HepG2 (cell line): ENCODE data around the gene ICAM3. TPM values are rescaled to one million over a fixed set of nuclear protein-coding genes. Genes with fewer than 3 reads are reported as not detected.

Experiments
- ATF7-NPFF ChIP-seq: sonication (generic); formaldehyde crosslinking; IDR thresholded peaks from 2 replicates; pipeline ENCODE4 v1.8.1; 2023; ENCODE audit warnings: mild to moderate bottlenecking, low read depth, missing genetic modification reagents, moderate library complexity
- FOXO4 ChIP-seq: sonication (generic); formaldehyde crosslinking; conservative IDR thresholded peaks from 2 replicates; pipeline ENCODE4 v1.8.1; 2023; ENCODE audit warnings: missing genetic modification reagents
- IRX3 ChIP-seq: sonication (generic); formaldehyde crosslinking; IDR thresholded peaks from 2 replicates; pipeline ENCODE4 v1.8.1; 2023; ENCODE audit warnings: mild to moderate bottlenecking, low read depth, missing genetic modification reagents, borderline replicate concordance
- MEIS2 ChIP-seq: sonication (generic); formaldehyde crosslinking; IDR thresholded peaks from 2 replicates; pipeline ENCODE4 v1.9.0; 2021; ENCODE audit warnings: mild to moderate bottlenecking, missing genetic modification reagents
- MXD3 ChIP-seq: IDR thresholded peaks from 2 replicates; pipeline ENCODE4 v1.6.1; 2016; ENCODE audit warnings: mild to moderate bottlenecking, missing biosample characterization, missing genetic modification reagents
- NR2F1 ChIP-seq, 2 experiments: fragments of 450-650 bp in 1 of 2; formaldehyde crosslinking in 1 of 2; IDR thresholded peaks; 2 replicates each; pipeline versions ENCODE4 v1.5.0 to v1.6.1; 2016 to 2020; ENCODE audit warnings: mild to moderate bottlenecking in 1 of 2, missing compliant biosample characterization in 1 of 2, missing genetic modification reagents in 1 of 2, moderate library complexity in 1 of 2
- PAX8 ChIP-seq: sonication (generic); formaldehyde crosslinking; IDR thresholded peaks from 2 replicates; pipeline ENCODE4 v1.8.0; 2022; ENCODE audit warnings: mild to moderate bottlenecking, missing genetic modification reagents, borderline replicate concordance
- POLR2G ChIP-seq: fragments of 200-400 bp; formaldehyde crosslinking; IDR thresholded peaks from 2 replicates; pipeline ENCODE4 v1.6.1; 2018; ENCODE audit warnings: mild to moderate bottlenecking, low read depth, low read length, moderate library complexity
- SPEN ChIP-seq: sonication (generic); formaldehyde crosslinking; IDR thresholded peaks from 2 replicates; pipeline ENCODE4 v1.5.1; 2020; ENCODE audit warnings: low read depth, mild to moderate bottlenecking, missing genetic modification reagents
- TBX2 ChIP-seq: sonication (generic); formaldehyde crosslinking; IDR thresholded peaks from 2 replicates; pipeline ENCODE4 v1.5.0; 2020; ENCODE audit warnings: missing genetic modification reagents, mild to moderate bottlenecking, borderline replicate concordance
- ZBTB1 ChIP-seq: sonication (generic); formaldehyde crosslinking; IDR thresholded peaks from 2 replicates; pipeline ENCODE4 v1.4.0; 2020; ENCODE audit warnings: missing genetic modification reagents, borderline replicate concordance
- ZBTB20 ChIP-seq: sonication (generic); formaldehyde crosslinking; IDR thresholded peaks from 2 replicates; pipeline ENCODE4 v1.8.1; 2023; ENCODE audit warnings: missing genetic modification reagents, low read depth, mild to moderate bottlenecking, borderline replicate concordance
- ZNF777 ChIP-seq: sonication (generic); formaldehyde crosslinking; IDR thresholded peaks from 2 replicates; pipeline ENCODE4 v1.4.0; 2020; ENCODE audit warnings: missing genetic modification reagents
- ZNF790 ChIP-seq: sonication (generic); formaldehyde crosslinking; IDR thresholded peaks from 2 replicates; pipeline ENCODE4 v1.8.0; 2022; ENCODE audit warnings: missing genetic modification reagents, mild to moderate bottlenecking, borderline replicate concordance
- polyA plus RNA-seq, 8 experiments: library from polyadenylated mRNA; depleted of rRNA in 3 of 8; stranded (reverse) in 7 of 8; unstranded in 1 of 8; fragments of >200 nt; fragmentation: Illumina TruSeq in 4 of 8; extraction: Trizol in 4 of 8; gene quantifications; 2 replicates each; pipeline versions ENCODE4 v1.2.1 to v1.2.3, GENCODE V29; 2011 to 2016; ENCODE audit warnings: low read depth in 4 of 8, missing spikeins in 1 of 8, mixed read lengths in 1 of 8; ENCODE audit not compliant: insufficient read depth in 1 of 8
- total RNA-seq, 5 experiments: library from RNA; depleted of rRNA; stranded (reverse); fragments of >200 nt; fragmentation: Illumina TruSeq; extraction: Trizol; gene quantifications; 2 replicates each; pipeline ENCODE4 v1.2.3, GENCODE V29; 2016; ENCODE audit warnings: low read depth in 1 of 5
- TF ChIP-seq, protein P1 (sequence below): sonication (generic); formaldehyde crosslinking; IDR thresholded peaks from 2 replicates; pipeline ENCODE4 v1.5.0; 2020; ENCODE audit warnings: mild to moderate bottlenecking, missing genetic modification reagents, moderate library complexity
- TF ChIP-seq, protein P2 (sequence below): sonication (generic); formaldehyde crosslinking; IDR thresholded peaks from 2 replicates; pipeline ENCODE4 v1.4.0; 2020; ENCODE audit warnings: missing genetic modification reagents
- TF ChIP-seq, protein P3 (sequence below): sonication (generic); formaldehyde crosslinking; IDR thresholded peaks from 2 replicates; pipeline ENCODE4 v1.5.0; 2020; ENCODE audit warnings: mild to moderate bottlenecking, missing genetic modification reagents
- TF ChIP-seq, protein P4 (sequence below): sonication (generic); formaldehyde crosslinking; IDR thresholded peaks from 2 replicates; pipeline ENCODE4 v1.4.0; 2020; ENCODE audit warnings: missing genetic modification reagents

Gene ICAM3
- total and polyA plus RNA-seq, 2 of the 13 experiments (the other 11 are each of a cell fraction or from before 2014, with no cell fraction given), result 14.1 to 21.0 TPM

- TF ChIP-seq ZBTB1 (CRISPR knock-in tag) (no peak), MEIS2 (peak; percentile 6; the same call in 1 of the 2 replicates), ZNF777 (CRISPR knock-in tag) (peak; percentile 94), TBX2 (CRISPR knock-in tag) (no peak), PAX8 (CRISPR knock-in tag) (no peak), MXD3 (CRISPR knock-in tag) (no peak), SPEN (CRISPR knock-in tag) (0 out of 2 replicates have a peak, but pooled peaks have one; percentile 14), IRX3 (CRISPR knock-in tag) (no peak), ZBTB20 (no peak; the same call in 1 of the 2 replicates), POLR2G (peak; percentile 72), ATF7-NPFF (CRISPR knock-in tag) (peak; percentile 1; the same call in 1 of the 2 replicates), NR2F1 (CRISPR knock-in tag; IDR thresholded peaks at IDR 0.05) (0 out of 4 replicates have a peak, but pooled peaks of 1 of the 2 experiments have one; percentile 33), ZNF790 (no peak), FOXO4 (no peak)
- TF ChIP-seq, protein P1, sequence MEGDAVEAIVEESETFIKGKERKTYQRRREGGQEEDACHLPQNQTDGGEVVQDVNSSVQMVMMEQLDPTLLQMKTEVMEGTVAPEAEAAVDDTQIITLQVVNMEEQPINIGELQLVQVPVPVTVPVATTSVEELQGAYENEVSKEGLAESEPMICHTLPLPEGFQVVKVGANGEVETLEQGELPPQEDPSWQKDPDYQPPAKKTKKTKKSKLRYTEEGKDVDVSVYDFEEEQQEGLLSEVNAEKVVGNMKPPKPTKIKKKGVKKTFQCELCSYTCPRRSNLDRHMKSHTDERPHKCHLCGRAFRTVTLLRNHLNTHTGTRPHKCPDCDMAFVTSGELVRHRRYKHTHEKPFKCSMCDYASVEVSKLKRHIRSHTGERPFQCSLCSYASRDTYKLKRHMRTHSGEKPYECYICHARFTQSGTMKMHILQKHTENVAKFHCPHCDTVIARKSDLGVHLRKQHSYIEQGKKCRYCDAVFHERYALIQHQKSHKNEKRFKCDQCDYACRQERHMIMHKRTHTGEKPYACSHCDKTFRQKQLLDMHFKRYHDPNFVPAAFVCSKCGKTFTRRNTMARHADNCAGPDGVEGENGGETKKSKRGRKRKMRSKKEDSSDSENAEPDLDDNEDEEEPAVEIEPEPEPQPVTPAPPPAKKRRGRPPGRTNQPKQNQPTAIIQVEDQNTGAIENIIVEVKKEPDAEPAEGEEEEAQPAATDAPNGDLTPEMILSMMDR (CRISPR knock-in tag), result no peak
- TF ChIP-seq, protein P2, sequence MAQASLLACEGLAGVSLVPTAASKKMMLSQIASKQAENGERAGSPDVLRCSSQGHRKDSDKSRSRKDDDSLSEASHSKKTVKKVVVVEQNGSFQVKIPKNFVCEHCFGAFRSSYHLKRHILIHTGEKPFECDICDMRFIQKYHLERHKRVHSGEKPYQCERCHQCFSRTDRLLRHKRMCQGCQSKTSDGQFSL (CRISPR knock-in tag), result no peak
- TF ChIP-seq, protein P3, sequence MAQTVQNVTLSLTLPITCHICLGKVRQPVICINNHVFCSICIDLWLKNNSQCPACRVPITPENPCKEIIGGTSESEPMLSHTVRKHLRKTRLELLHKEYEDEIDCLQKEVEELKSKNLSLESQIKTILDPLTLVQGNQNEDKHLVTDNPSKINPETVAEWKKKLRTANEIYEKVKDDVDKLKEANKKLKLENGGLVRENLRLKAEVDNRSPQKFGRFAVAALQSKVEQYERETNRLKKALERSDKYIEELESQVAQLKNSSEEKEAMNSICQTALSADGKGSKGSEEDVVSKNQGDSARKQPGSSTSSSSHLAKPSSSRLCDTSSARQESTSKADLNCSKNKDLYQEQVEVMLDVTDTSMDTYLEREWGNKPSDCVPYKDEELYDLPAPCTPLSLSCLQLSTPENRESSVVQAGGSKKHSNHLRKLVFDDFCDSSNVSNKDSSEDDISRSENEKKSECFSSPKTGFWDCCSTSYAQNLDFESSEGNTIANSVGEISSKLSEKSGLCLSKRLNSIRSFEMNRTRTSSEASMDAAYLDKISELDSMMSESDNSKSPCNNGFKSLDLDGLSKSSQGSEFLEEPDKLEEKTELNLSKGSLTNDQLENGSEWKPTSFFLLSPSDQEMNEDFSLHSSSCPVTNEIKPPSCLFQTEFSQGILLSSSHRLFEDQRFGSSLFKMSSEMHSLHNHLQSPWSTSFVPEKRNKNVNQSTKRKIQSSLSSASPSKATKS (CRISPR knock-in tag), result no peak
- TF ChIP-seq, protein P4, sequence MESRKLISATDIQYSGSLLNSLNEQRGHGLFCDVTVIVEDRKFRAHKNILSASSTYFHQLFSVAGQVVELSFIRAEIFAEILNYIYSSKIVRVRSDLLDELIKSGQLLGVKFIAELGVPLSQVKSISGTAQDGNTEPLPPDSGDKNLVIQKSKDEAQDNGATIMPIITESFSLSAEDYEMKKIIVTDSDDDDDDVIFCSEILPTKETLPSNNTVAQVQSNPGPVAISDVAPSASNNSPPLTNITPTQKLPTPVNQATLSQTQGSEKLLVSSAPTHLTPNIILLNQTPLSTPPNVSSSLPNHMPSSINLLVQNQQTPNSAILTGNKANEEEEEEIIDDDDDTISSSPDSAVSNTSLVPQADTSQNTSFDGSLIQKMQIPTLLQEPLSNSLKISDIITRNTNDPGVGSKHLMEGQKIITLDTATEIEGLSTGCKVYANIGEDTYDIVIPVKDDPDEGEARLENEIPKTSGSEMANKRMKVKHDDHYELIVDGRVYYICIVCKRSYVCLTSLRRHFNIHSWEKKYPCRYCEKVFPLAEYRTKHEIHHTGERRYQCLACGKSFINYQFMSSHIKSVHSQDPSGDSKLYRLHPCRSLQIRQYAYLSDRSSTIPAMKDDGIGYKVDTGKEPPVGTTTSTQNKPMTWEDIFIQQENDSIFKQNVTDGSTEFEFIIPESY, result no peak
These were observed 52.4 kb downstream of the ICAM3 start, which contains the start of gene ICAM4 (continued) for GRCh38 chr19:10286803-10287737.
